TTC549 (cell line): ENCODE data around the gene MOSMO.
"Not testable (repeated sequence)": the region's sequence is repeated elsewhere in the genome, so short reads cannot be mapped to it uniquely, and the experiment has no call there.

Experiments used
- FAIRE-seq: peaks from 2 replicates; lab custom pipeline; 2012; peaks lifted over from hg19 to GRCh38; lab: Jason Lieb, UNC

MOSMO gene

DNA sequence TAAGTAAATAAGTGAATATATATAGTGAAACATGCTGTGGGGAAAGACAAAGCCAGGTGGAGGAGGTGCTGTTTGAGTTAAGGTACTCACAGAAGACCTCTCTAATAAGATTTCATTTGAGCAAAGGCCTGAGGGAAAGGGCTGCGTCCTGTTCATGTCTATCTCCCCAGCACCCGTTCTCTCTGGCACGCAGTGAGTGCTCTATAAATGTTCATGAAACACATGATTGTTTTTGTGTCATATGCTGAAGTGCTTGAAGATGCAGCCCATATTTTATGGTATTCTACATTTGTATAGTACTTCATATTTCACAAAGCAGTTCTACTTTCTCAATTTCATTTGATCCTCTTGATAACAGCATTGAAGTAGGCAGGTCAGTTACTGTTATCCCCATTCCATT is 85.4 kb downstream of the MOSMO start:
- no peak for FAIRE-seq

DNA sequence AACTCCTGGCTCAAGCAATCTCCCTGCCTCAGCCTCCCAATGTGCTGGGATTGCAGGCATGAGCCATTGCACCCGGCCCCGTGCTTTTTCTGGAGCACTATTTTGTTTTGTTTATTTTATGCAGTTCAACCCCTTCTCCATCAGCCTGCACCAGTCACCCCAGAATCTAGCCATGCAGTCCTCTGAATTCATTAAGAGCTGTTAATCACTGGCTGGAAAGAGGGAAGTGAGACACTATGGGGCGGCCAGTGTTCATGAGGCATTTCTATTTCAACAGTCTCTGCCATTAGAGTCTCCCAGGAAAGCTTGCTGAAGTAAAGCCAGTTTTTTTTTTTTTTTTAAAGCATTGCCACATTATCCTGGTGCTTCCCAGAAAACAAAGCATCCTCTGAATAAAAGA is 86.1 kb downstream of the MOSMO start:
- FAIRE-seq: no peak

DNA sequence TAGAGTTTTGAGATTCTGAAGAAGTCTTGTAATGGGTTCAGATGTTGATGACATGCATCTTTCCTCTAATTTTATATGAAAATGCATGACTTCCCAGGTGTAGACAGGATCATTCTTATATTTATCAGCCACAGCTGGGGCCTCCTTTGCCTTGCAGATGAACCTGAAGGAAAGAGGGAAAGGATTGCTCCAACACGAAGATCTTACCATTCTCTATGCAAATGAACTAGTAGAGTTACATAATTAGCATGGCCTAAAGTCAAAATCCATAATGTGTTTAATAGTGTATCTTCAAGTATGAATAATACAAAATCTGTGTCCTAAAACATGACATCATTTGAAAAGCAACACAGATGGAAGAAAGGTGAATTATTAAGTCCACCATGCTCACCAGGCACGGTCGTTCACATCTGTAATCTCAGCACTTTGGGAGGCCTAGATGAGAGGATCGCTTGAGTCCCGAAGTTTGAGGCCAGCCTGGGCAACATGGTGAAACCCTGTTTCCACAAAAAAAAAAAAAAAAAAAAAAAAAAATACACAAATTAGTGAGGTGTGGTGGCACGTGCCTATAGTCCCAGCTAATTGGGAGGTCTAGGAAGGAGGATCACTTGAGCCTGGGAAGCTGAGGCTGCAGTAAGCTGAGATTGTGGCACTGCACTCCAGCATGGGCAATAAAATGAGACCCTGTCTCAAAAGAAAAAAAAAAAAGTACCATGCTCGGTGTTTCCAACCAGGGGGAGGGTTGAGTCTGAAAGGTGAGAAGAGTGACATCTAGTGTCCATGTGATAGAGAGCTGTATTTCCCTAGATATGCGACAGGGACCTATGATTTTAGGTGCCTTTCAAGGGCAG is 90.7 kb downstream of the MOSMO start:
- no peak for FAIRE-seq

DNA sequence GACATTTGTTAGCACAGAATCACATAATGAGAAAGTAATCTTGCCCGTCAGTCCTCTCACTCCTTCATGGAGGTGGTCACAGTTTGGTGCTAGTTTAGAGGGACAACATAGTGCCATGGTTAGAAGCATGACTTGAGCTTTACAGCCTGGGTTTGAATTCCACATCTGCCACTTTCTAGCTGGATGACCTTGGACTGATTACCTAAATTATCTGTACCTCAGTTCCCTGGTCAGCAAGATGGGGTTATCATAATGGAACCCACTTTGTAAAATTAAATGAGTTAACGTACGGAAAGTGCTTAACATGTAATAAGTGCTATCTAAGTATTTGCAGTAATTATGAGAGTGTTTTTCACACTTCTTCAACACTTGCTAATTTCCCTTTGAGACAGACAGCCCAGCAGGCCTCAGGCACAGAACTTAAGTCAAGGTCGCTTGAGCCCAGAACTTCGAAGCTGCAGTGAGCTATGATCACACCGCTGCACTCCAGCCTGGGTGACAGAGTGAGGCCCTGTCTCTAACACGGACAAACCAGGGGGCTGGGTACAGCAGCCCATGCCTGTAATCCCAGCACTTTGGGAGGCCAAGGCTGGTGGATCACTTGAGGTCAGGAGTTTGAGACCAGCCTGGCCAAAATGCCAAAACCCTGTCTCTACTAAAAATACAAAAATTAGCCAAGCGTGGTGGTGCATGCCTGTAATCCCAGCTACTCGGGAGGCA is 91.5 kb downstream of the MOSMO start:
- FAIRE-seq: no peak

DNA sequence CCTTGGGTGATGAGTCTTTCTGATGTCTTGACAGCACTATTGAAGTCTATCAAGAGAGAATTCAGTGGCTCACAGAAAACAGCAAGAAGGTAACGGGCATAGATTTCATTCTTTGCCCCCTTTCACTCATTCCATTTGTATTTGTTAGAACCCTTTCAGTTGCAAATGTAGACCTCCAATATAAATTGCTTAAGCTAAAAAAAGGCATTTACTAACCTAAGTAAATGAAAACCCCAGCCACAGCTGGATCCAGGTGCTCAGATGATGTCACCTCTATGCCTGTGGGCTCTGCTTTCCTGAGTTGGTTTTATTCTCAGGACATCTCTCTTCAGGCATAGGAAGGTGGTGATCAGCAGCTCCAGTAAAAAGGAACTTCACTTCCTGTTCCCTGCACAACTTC is 95.5 kb downstream of the MOSMO start:
- FAIRE-seq: no peak

DNA sequence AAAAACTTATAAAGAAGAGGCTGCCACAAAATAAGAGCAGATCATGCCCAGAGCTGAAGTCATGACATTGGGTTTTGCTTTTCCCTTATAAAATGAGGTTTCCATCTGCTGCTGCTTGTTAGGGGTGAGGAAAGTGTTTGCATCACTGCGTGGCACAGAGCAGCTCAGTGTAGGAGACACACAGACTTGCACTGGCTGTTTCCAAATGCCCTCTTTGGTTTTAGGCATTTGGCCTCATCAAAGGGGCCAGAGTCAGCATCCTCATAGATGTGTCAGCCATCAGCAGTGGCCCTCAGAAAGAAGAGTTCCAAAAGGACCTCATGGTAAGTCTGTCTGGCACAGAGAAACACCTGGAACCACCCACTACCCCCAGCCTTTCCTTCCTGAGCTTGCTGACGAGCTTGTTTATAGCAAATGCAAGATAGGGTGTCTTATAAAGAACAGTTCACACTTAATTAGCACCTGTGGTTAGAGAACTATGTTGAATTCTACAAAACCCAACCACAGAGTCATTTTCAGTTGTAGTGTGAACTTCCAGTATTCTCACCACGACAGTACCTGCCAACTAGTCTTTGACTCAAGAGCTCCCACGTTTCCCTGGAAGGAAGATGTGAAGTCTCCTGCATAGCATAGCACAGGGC is 101.5 kb downstream of the MOSMO start:
- FAIRE-seq: no peak

DNA sequence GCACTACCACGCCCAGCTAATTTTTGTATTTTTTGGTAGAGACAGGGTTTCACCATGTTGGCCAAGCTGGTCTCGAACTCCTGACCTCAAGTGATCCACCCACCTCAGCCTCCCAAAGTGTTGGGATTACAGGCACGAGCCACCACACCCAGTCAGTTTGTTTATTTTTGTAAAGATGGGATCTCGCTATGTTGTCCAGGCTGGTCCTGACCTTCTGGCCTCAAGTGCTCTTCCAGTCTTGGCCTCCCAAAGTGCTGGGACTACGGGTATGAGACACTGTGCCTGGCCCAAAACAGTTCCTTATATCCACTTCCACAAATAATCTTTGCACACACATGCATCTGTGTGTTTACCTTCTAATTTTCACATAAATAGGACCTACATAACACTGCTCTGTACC is 103.7 kb downstream of the MOSMO start:
- not testable (repeated sequence) for FAIRE-seq

DNA sequence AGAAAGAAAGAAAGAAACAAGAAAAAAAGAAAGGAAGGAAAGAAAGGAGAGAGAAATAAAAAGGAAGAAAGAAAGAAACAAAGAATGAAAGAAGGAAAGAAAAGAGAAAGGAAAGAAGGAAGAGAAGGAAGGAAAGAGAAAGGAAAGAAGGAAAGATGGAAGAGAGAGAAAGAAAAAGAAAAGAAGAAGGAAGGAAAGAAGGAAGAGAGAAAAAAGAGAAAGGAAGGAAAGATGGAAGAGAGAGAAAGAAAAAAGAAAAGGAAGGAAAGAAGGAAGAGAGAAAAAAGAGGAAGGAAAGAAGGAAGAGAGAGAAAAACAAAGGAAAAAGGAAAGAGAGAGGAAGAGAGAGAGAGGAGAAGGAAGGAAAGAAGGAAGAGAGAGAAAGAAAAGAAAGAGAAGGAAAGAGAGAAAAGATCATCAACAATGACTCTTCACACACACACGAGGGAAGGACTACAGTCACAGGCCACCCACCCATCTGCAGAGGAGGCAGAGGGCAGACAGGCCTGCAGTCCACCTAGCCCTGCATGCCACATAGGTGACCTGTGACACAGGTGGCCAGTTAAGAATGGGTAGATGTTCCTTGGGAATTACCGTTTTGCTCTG is 108.3 kb downstream of the MOSMO start:
- no peak for FAIRE-seq

DNA sequence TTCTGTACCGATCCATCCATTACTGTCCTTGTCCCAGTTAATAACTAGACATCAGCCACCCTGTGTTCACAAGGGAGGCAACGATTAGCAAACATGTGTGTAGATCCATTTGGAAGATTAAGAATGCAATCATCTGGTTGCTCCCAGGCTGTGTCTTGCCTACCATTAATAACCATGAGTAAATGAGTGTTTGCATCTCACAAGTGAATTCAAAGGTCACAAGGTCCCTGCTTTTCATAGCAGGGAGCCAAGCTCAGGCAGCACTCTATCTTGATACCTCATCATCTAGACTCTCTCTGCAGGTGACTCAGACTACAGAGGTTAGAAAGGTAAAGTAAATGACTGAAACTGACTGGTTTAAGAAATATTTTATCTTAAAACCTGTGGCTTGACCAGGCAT is 109.7 kb downstream of the MOSMO start:
- no peak for FAIRE-seq

DNA sequence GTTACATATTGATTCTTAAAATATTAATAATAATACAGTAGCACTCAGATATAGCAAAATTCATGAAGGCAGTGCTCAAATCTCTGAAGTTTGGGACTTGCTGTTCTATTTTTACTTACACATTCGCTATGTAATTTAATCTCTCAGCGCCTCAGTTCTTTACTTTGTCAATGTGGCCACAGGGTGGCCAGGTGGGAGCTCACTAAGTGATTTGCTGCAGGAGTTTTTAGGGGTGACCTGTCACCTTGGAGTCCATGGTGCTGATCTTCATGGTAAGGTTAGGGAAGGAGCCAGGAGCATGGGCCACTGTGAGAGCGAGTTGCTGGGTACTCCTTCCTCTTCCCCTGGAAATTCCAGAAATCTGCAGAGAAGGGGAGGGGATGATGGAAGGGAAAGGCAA is 112.5 kb downstream of the MOSMO start:
- FAIRE-seq: no peak

DNA sequence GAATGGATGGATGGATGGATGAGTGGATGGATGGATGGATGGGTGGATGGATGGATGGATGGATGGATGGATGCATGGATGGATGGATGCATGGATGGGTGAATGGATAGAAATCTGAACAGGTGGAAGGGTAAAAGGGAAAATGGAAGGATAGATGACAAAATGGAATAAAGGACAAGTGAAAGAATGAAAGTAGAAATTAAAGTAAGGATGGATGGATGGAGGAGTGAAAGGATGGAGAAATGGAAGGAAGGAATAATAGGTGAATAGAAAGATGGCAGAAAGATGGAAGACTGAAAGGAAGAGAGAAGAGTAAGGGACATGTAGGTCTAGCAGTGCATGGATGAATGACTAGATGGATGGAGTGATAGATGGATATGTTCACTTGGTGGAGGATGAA is 114.3 kb downstream of the MOSMO start:
- FAIRE-seq: no peak

DNA sequence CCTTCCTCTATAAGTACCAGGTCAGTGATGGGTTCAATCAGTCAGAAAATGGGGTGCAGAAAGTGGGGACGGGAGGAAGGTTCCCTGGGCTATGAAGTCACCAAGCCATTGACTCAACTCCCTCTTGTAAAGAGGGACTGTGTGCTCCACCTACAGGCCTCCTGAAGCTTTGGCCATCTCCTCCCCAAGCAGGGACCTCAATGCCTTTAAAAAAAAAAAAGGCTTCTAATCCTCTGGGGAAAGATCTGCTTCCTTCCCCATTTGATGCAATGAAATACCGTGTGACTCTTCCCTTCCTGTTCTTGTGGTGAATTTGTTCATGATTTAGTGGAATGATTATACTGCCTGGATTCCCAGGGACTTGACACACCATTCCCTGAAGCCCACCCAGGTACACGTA is 115.2 kb downstream of the MOSMO start:
- no peak for FAIRE-seq

DNA sequence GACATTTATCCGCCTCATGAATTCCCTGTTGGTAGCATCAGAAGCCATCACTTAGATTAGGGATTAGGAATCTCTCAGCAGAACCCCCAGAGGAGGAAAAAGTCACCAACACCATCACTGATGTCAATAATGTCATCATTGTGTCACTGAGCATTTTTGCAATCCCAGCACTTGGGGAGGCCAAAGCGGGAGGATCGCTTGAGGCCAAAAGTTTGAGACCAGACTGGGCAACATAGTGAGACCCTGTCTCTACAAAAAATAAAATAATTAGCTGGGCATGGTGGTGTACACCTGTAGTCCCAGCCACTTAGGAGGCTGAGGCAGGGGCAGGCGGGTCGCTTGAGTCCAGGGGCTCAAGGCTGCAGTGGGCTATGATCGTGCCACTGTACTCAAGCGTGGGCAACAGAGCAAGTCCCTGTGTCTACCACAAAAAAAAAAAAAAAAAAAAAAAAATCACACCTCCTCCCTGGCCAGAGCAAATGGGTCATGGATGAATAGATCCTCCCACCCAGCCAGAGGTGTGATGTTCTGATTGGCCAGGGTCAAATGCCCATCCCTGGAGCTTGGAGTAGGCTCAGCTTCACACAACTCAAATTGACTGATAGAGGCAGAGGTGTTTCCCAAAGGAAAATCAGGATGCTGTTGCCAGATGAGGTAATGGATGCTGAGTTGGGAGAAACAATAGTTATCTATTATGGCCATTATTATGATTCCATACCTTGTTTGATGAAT is 116.0 kb downstream of the MOSMO start:
- no peak for FAIRE-seq

DNA sequence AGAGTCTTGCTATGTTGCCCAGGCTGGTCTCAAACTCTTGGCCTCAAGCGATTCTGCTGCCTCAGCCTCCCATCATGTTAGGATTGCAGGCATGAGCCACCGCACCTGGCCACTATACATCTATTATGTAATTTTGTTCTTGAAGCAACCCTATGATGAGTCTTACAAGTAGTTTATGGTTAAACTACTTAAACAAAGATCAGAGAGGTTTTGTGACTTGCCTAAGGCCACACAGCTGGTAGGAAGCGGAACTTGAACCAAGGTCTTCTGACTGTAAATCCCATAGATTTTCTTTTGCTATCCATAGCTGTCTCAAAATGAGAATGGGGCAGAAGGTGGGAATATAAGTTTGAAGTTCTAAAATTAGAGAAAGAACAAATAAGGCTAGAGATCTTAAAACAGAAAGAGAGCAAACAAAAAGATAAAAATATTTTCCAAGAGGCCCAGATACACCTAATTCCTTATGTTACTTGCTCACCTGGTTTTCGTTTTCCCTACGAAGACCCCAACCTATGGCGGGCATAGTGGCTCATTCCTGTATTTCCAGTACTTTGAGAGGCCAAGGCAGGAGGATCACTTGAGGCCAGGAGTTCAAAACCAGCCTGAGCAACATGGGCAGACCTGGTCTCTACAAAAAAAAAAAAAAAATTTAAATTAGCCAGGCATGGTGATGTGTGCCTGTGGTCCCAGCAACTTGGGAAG is 116.8 kb downstream of the MOSMO start:
- FAIRE-seq: no peak

DNA sequence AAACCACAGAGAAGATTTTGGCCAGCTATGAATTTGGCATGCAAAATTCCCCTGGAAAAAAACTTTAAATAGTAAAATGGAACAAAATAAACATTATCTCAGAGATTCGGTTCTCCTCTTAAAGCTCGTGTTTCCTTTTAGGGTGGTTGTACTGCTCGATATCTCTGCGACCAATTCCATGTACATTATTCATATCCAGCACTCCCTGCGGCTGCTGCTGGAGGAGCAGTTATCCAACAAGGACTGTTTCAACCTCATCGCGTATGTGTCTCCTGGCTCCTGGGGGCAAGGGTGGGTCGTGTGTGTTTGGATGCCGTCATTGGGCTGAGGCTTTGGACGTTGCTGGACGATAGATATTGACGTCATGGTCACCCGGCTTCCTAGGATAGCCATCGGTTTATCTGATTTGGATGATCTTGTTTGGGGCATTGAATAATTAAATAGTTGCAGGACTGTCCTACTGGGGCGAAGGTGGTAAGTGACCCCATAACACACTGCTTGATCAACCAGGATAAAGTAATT is 118.2 kb downstream of the MOSMO start:
- no peak for FAIRE-seq

DNA sequence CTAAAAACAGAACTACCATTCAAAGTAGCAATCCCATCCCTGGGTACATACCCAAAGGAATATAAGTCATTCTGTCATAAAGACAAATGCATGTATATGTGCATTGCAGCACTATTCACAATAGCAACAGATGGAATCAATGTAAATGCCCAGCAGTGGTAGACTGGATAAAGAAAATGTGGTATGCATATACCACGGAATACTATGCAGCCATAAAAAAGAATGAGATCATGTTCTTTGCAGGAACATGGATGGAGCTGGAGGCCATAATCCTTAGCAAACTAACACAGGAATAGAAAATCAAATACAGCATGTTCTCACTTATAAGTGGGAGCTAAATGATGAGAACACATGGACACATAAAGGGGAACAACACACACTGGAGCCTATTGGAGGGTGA is 120.6 kb downstream of the MOSMO start:
- FAIRE-seq: not testable (repeated sequence)

DNA sequence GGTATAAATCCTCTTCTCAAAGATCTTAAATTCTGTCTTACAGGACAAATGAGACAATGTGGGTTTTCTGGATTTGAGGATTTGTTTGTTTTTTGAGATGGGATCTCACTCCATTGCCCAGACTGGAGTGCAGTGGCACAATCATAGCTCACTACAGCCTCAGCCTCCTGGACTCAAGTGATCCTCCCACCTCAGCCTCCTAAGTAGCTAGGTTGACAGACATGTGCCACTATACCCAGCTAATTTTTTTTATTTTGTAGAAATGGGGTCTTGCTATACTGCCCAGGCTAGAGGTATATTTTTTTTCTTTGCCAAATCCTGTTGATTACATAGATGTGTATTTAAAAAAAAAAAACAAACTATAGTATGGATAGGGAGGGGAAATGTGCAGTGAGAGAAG is 122.6 kb downstream of the MOSMO start:
- no peak for FAIRE-seq

DNA sequence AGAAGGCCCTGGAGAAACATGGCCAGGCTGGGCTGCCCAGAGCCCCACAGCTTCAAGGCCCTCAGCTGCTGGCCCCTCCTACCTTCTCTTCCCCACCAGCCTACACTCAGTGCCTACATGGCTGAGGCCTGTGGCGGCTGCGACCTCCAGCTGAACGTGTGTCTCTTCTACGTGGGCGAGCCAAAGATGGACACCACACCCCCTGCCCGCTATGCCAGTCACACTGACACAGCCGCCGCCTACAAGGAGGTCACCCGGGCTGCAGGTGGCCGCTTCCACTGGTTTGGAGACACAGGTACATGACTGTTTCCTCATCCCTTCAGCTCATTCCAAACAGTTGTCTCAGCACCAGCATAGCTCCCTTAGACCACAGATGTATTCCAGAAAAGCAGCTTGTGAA is 124.9 kb downstream of the MOSMO start:
- FAIRE-seq: no peak
